NCI-H460 (cell line): ENCODE data around the gene USP2. TPM values are rescaled to one million over a fixed set of nuclear protein-coding genes. Genes with fewer than 3 reads are reported as not detected.

ENCODE experiments used
- DNase-seq: peaks from one replicate; pipeline ENCODE4 v3.0.0-alpha.2; 2016; ENCODE audit warnings: low read depth; ENCODE audit errors: extremely low read depth
- small RNA-seq, 2 experiments: library from RNA; depleted of rRNA; stranded (forward); fragments of <200 nt; gene quantifications; one replicate each; pipeline ENCODE3, GENCODE V24; 2014
- total RNA-seq: library from RNA; depleted of rRNA; stranded (reverse); fragments of >200 nt; shearing (Covaris generic); gene quantifications from 2 replicates; pipeline ENCODE4 v1.2.3, GENCODE V29; 2014; rRNA removed

USP2 gene
- total RNA-seq, 1 experiment from 2014 or later, result 0.27 TPM

DNA sequence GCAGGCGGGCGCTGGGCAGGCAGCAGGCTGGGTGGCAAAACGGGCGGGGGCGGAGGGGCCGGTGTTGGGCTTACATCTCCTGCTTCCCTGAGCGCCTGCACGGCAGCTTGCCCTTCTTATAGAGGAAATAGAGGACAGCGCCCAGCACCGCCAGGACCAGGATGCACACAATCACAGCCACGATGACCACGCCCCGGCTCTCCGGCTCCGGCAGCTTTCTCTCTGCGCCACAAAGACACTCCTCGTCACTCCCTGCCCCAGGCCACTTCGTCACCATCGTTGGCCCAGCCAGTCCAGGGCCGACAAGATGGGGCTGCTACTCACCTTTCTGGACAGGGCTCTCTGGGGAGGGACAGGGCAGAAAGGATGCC is 70.8 kb downstream of the USP2 start:
- no peak for DNase-seq

DNA sequence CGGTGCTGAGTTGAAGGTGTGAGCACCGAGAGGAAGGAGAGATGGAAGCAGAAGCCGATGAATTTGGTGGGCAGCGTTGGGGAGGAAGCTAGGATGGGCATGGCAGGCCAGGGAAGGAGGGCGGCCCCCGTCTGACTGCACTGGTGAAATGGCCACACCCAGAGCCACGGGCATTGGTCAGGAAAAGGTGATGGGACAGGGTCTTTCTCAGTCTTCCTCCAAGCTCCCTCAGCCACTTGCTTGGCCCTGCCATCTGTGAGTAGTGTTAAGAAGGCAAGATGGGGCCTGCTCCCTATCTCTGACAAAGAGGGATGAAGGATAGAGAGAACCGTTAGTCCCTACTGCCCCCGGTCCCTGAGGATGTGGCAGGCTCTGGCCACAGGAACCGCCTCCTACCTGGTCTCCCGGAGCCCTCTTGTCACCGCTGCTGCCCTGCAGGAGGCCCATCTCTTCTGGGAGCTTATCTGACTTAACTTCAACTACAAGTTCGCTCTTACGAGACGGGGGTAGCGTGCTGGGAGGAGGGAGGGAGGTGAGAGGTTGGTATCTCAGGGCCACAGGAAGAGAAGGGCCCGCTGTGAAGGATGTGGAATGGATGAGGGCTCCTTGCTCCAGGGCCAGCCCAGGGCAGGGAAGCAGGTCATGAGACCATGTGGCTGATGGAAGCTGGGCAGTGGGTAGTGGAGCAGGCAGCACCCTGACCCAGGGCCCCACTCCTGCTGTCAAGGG is 71.4 kb downstream of the USP2 start:
- DNase-seq, result no peak

DNA sequence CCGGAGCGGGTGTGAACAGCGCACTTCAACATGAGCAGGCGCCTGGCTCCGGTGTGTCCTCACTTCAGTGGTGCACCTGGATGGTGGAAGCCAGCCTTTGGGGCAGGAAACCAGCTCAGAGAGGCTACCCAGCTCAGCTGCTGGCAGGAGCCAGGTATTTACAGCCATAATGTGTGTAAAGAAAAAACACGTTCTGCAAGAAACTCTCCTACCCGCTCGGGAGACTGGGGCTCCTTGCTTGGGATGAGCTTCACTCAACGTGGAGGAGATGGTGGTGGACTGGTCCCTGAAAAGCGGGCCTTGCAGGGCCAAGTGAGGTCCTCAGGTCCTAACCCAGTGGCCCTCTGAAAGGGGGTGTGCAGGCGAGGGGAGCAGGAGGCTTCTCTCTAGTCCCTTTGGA is 72.1 kb downstream of the USP2 start:
- DNase-seq, result no peak

DNA sequence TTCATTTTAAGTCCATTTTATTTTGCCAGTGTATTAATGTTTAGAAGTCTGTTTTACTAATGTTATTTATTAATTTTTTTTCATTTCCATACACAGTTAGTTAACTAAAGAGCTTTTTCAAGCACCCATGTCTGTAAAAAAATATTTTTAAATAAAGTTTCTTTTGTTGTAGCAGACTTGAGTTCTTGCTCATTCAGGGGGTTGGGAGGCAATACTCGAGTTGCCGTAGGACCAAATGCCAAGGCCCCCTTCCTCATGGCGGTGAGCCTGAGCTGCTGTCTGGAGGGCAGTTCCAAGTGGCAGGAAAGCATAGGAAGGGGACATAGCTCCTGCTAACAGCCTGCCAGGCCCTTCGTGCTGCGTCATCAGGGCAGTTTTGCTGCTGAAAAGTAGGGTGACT is 73.5 kb downstream of the USP2 start:
- no peak for DNase-seq

DNA sequence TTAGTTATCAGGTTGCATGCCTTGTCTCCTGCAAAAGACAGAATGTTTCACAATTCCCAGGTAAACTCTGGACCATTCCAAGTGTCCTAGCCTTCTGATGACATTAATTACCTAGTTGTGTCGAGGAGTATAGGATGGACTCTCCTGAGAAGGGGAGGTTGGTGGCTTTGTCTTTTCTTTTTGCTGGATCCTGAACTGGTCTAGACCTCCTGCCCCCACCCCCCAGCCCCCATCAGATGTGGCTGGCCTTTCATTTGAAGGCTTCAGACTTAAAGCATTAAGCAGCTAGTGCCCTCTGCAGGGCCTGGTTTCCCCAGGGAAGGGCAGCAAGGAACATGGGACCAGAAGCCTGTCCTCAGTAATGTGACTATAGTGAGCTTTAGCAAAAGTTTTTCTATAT is 74.3 kb downstream of the USP2 start:
- no peak for DNase-seq

DNA sequence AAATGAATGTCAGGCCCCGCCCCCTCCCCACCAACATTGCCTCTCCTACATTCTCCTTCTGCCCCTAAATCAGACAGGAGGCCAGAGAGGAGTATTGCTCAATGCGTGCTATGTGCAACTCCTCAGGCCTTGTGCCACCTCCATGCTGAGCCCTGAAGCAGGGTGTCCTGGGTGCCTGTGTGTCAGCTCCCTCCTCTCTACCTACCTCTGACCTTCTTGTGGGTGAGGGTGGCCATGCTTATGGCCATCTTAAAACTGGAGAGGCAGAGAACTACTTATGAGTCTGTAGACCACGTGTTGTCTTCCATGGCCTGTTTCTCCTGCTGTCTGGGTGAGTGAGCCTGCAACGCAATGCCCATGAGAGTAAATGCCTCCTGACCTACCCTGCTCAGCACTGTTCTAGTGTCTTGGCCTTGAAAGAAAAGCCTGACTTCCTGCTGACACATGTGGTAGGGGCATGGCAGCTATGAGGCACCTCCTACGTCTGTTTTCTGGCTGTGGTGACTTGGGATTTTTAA is 75.1 kb downstream of the USP2 start:
- DNase-seq, result no peak

DNA sequence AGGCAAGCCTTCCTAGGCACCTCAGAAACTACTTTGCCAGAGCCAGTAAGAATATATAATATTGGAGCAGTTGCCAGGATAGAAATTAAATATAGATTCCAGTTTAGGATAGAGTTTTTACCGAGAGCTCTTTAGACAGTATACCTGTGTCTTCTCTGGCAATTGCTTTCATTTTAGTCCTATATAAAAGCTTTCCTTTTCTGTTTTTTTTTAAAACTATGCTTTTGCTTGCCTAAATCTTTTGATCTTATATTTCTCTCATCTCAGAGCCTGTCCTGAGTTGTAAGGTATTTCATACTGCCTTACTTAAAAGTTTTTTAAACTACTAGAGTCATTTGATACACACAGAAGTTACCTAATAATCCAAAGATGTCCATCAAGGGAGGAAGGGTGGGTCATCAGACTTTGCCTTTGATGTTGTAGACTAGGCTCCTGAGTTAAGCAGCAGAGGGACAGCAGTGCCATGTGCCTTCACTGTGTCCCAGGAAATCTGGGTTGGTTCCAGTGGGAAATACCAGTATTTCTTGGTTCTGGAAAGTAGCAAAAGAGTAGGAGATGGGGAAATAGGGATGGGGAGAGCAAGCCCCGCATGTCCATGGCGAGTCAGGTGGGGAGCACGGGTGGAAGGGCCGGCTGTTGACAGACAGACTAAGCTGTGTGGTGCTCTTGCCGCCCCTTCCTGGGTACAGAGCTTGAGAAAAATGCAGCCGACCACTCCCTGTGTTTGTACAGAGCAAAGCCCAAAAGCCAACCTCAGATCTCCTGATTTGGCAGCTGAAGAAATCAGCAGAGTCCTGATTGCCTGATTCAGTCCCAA is 75.7 kb downstream of the USP2 start:
- no peak for DNase-seq

Small RNA genes within 50 kb of the gene (small RNA-seq; reads per million reads assigned to genes)
- 0 reads per million in 2 experiments for gene AP003396.4
- gene RF01225, result 0 reads per million in 2 experiments

Other genes with a start within 250 kb of the USP2 start
- not detected in 2 replicates for gene ABCG4, start 232.6 kb downstream of the USP2 start, total RNA-seq
- 12.4 and 13.6 TPM in 2 replicates for gene NLRX1, start 213.0 kb downstream of the USP2 start, total RNA-seq
- gene NHERF4, start 196.2 kb downstream of the USP2 start, total RNA-seq, result not detected in 2 replicates
- 11.2 and 12.3 TPM in 2 replicates for gene CBL, start 175.4 kb downstream of the USP2 start, total RNA-seq
- 187 and 195 TPM in 2 replicates for gene MCAM, start 64.6 kb downstream of the USP2 start, total RNA-seq
- 6.1 and 7.7 TPM in 2 replicates for gene RNF26, start 47.2 kb downstream of the USP2 start, total RNA-seq
- gene C1QTNF5, start 40.8 kb downstream of the USP2 start, total RNA-seq, result not detected in 2 replicates
- gene MFRP, start 35.0 kb downstream of the USP2 start, total RNA-seq, result not detected in 2 replicates
- not detected in 2 replicates for gene THY1, start 41.5 kb upstream of the USP2 start, total RNA-seq